Vagina (tissue), 2 donors: ENCODE data around the gene CCSER1. TPM values are rescaled to one million over a fixed set of nuclear protein-coding genes. Genes with fewer than 3 reads are reported as not detected.

Experiments used
- DNase-seq, 2 donors: peaks; one replicate each; pipeline ENCODE4 v3.0.0-alpha.2; 2017; ENCODE audit errors: extremely low spot score in 2 of 2
- H3K27ac ChIP-seq: fragments of 200-600 bp; sonication (generic); one replicate; pipeline ENCODE4 v1.5.1; 2019
- H3K27me3 ChIP-seq: fragments of 200-600 bp; sonication (generic); one replicate; pipeline ENCODE4 v1.5.1; 2019
- H3K36me3 ChIP-seq, 2 donors: fragments of 200-600 bp; sonication (generic); one replicate each; pipeline ENCODE4 v1.5.1; 2017 to 2019
- H3K4me1 ChIP-seq: fragments of 200-600 bp; sonication (generic); one replicate; pipeline ENCODE4 v1.5.1; 2019
- H3K4me3 ChIP-seq, 2 donors: fragments of 200-600 bp; sonication (generic); 1 replicate in 1 of 2; 2 replicates in 1 of 2; pipeline ENCODE4 v1.5.1; 2016 to 2019
- H3K9me3 ChIP-seq: fragments of 200-600 bp; sonication (generic); one replicate; pipeline ENCODE4 v1.5.1; 2019
- POLR2A ChIP-seq, 2 donors: fragments of 450-650 bp; IDR thresholded peaks; one replicate each; pipeline ENCODE4 v1.6.1; 2017; ENCODE audit warnings: antibody characterized with exemption in 2 of 2, mild to moderate bottlenecking in 2 of 2, moderate library complexity in 2 of 2
- POLR2AphosphoS5 ChIP-seq, 2 donors: sonication (generic); formaldehyde crosslinking; IDR thresholded peaks; one replicate each; pipeline ENCODE4 v1.9.0; 2017; ENCODE audit warnings: antibody characterized with exemption in 2 of 2, mild to moderate bottlenecking in 2 of 2, low read depth in 1 of 2; ENCODE audit not compliant: insufficient read depth in 1 of 2
- intact Hi-C: fragments of 100-400 bp; cut with DNase I; formaldehyde crosslinking; loops from one replicate; pipeline ENCODE4 v1.15.1; 2023
- total RNA-seq: library from RNA; depleted of rRNA; stranded (reverse); fragments of >200 nt; gene quantifications from one replicate; pipeline ENCODE4 v1.2.3, GENCODE V29; 2016
- TF ChIP-seq, protein P1 (sequence below), 3 experiments: fragments of 450-650 bp in 2 of 3; fragments of 200-600 bp in 1 of 3; sonication (generic) in 1 of 3; IDR thresholded peaks; one replicate each; pipeline ENCODE4 v1.5.1; 2017 to 2019; ENCODE audit warnings: antibody characterized with exemption in 3 of 3, mild to moderate bottlenecking in 2 of 3, moderate library complexity in 2 of 3

The CCSER1 gene
- total RNA-seq, 1 donor from 2014 or later, result 8.1 TPM

DNA sequence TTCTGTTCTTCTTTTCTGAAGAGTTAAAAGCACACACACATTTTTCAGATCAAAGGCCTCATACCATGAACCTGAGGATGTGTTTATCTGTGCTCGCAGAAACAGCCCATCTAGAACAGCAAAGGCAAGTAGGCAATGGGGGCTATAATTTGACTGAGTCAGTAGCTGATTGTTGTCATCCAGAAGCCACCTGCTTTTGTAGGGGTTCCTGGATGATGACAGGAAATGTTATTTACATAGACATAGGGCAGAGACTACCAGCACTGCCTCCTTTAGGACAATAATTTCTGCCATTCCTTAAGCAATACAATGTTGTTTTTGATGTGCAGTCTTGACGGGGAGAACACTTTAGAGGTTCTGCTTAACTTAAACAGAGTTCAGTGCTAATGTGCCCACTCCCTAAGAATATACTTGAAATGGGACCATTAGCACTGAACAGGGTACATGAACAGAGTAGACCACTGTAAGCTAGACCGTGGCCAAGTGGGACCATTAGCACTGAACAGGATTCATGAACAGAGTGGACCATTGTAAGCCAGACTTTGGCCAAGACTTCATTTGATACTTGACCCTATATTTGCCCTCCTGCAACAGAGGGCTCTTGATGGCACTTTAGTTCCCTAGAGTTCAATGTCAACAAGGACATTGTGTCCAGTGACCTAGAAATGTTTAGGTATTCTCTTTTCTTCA is 42.8 kb upstream of the CCSER1 start:
- H3K27ac ChIP-seq, result no peak overlapping the region
- no peaks in the 10 kb centered on the region for H3K4me1 ChIP-seq
- no peaks in the 10 kb centered on the region for H3K36me3 ChIP-seq
- H3K4me3 ChIP-seq, result no peak overlapping the region
- H3K27me3 ChIP-seq, result no peaks in the 10 kb centered on the region
- TF ChIP-seq, protein P1, sequence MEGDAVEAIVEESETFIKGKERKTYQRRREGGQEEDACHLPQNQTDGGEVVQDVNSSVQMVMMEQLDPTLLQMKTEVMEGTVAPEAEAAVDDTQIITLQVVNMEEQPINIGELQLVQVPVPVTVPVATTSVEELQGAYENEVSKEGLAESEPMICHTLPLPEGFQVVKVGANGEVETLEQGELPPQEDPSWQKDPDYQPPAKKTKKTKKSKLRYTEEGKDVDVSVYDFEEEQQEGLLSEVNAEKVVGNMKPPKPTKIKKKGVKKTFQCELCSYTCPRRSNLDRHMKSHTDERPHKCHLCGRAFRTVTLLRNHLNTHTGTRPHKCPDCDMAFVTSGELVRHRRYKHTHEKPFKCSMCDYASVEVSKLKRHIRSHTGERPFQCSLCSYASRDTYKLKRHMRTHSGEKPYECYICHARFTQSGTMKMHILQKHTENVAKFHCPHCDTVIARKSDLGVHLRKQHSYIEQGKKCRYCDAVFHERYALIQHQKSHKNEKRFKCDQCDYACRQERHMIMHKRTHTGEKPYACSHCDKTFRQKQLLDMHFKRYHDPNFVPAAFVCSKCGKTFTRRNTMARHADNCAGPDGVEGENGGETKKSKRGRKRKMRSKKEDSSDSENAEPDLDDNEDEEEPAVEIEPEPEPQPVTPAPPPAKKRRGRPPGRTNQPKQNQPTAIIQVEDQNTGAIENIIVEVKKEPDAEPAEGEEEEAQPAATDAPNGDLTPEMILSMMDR (IDR thresholded peaks at IDR 0.05), result no peak
- TF ChIP-seq POLR2A (IDR thresholded peaks at IDR 0.05) (no peak), POLR2AphosphoS5 (IDR thresholded peaks at IDR 0.05; ENCODE audit: insufficient read depth in 1 of 2, low read depth in 1 of 2) (no peak)
- intact Hi-C loops, result no loop called here
- no peak for DNase-seq
- H3K9me3 ChIP-seq, result no peaks in the 10 kb centered on the region

DNA sequence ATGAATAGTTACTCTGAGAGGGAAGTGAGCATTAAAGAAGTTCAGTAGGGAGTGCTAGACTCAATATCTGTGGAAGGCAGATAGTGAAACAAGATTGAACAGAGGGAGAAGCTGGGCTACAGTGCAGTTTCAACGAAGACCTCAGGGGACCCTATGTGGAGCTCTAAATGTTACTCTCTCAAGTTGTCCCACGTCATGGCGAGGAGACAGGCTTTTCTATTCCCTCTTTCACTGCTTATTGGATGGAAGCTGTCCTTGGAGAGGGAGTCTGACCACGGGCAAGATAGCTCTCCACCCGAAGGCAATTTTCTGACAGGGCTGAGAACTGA is 42.3 kb upstream of the CCSER1 start:
- no peak for DNase-seq
- H3K4me3 ChIP-seq, result no peak overlapping the region
- no peak overlapping the region for H3K27ac ChIP-seq
- TF ChIP-seq, protein P1 (IDR thresholded peaks at IDR 0.05), result no peak
- no peak for TF ChIP-seq POLR2A (IDR thresholded peaks at IDR 0.05)
- TF ChIP-seq POLR2AphosphoS5 (IDR thresholded peaks at IDR 0.05; ENCODE audit: insufficient read depth in 1 of 2, low read depth in 1 of 2), result no peak
- no peaks in the 10 kb centered on the region for H3K9me3 ChIP-seq
- intact Hi-C loops, result no loop called here
- H3K36me3 ChIP-seq, result no peaks in the 10 kb centered on the region
- no peaks in the 10 kb centered on the region for H3K4me1 ChIP-seq
- H3K27me3 ChIP-seq, result no peaks in the 10 kb centered on the region

DNA sequence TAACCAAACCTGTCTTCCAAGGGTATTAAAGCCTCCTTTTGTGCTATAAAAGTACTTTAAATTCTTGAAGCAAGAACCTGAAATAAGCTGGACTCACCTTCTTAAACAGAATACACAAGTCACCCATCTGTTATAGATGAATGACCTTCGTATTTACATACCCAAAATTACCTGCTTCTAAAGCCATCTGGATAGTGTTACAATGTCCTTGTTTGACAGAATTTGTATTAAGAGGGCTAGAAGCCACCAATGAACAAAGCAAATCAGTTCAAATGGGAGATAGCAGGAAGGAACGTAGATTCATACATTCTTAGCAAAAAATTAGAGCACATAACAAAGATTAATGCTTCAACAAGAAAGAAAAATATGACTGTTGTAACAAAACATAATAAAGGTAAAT is 33.7 kb upstream of the CCSER1 start:
- no peaks in the 10 kb centered on the region for H3K36me3 ChIP-seq
- no peak for DNase-seq
- H3K4me1 ChIP-seq, result no peaks in the 10 kb centered on the region
- intact Hi-C loops, result no loop called here
- no peak overlapping the region for H3K27ac ChIP-seq
- TF ChIP-seq POLR2AphosphoS5 (IDR thresholded peaks at IDR 0.05; ENCODE audit: insufficient read depth in 1 of 2, low read depth in 1 of 2) (no peak), POLR2A (IDR thresholded peaks at IDR 0.05) (no peak)
- TF ChIP-seq, protein P1 (IDR thresholded peaks at IDR 0.05), result no peak
- no peak overlapping the region for H3K4me3 ChIP-seq
- no peaks in the 10 kb centered on the region for H3K27me3 ChIP-seq
- no peaks in the 10 kb centered on the region for H3K9me3 ChIP-seq

DNA sequence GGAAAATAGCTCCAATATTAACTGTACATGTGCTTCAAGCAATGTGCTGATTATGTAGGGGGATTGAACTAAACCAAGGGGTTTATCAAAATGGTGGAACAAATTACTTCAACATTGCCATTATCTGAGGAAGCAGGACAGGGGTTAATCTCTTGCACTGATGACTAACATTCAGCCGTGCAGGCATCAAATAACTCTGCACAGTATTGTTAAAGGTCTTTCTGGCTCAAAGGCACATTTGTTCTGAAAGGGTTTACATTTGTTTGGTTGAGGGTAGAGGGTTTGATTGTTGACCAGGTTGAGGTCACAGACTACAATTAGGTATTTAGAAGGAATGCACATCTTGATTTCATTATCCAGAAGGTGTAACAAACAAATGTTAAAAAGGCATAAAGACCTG is 32.2 kb upstream of the CCSER1 start:
- no peaks in the 10 kb centered on the region for H3K27me3 ChIP-seq
- H3K36me3 ChIP-seq, result no peaks in the 10 kb centered on the region
- intact Hi-C loops, result no loop called here
- no peaks in the 10 kb centered on the region for H3K9me3 ChIP-seq
- no peak for DNase-seq
- H3K27ac ChIP-seq, result no peak overlapping the region
- H3K4me1 ChIP-seq, result no peaks in the 10 kb centered on the region
- TF ChIP-seq, protein P1 (IDR thresholded peaks at IDR 0.05), result no peak
- no peak for TF ChIP-seq POLR2AphosphoS5 (IDR thresholded peaks at IDR 0.05; ENCODE audit: insufficient read depth in 1 of 2, low read depth in 1 of 2)
- TF ChIP-seq POLR2A (IDR thresholded peaks at IDR 0.05), result no peak
- no peak overlapping the region for H3K4me3 ChIP-seq

DNA sequence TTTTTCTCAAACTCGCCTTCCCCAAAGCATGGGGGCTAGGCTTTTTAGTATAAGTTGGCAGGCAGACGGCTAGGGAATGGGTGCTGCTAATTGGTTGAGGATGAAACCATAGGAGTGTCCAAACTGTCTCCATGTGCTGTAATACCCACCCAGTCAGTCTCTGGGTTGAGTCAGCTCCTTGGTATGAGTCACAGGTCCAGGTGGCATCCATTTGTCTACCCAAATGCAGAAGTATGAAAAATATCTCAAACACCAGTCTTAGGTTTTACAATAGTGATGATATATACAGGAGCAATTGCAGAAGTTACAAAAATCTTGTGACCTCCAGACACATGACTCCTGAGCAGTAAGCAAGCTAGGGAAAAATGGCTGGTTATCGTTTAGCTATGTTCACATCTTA is 27.4 kb upstream of the CCSER1 start:
- Histone ChIP-seq H3K4me1 (no peaks in the 10 kb centered on the region), H3K27ac (no peak overlapping the region), H3K9me3 (no peaks in the 10 kb centered on the region), H3K27me3 (no peaks in the 10 kb centered on the region), H3K36me3 (no peaks in the 10 kb centered on the region), H3K4me3 (no peak overlapping the region)
- TF ChIP-seq POLR2A (IDR thresholded peaks at IDR 0.05), result no peak
- TF ChIP-seq POLR2AphosphoS5 (IDR thresholded peaks at IDR 0.05; ENCODE audit: insufficient read depth in 1 of 2, low read depth in 1 of 2), result no peak
- TF ChIP-seq, protein P1 (IDR thresholded peaks at IDR 0.05), result no peak
- intact Hi-C loops, result no loop called here
- no peak for DNase-seq
